Sigmoid colon (tissue), 4 donors: ENCODE measurements around the gene GATA1.

Experiments used
- EP300 ChIP-seq, 4 donors: sonication (generic); formaldehyde crosslinking; IDR thresholded peaks; one replicate each; pipeline ENCODE4 v1.6.1; 2017; ENCODE audit warnings: antibody characterized with exemption in 4 of 4
- POLR2AphosphoS5 ChIP-seq, 4 donors: sonication (generic); formaldehyde crosslinking; IDR thresholded peaks; one replicate each; pipeline ENCODE4 v1.6.1; 2017; ENCODE audit warnings: antibody characterized with exemption in 4 of 4
- TF ChIP-seq, protein P1 (sequence below), 4 experiments: fragments of 450-650 bp in 3 of 4; fragments of 200-600 bp in 1 of 4; IDR thresholded peaks; one replicate each; pipeline ENCODE4 v1.5.1; 2016 to 2019; ENCODE audit warnings: antibody characterized with exemption in 4 of 4, mild to moderate bottlenecking in 3 of 4, moderate library complexity in 2 of 4

DNA sequence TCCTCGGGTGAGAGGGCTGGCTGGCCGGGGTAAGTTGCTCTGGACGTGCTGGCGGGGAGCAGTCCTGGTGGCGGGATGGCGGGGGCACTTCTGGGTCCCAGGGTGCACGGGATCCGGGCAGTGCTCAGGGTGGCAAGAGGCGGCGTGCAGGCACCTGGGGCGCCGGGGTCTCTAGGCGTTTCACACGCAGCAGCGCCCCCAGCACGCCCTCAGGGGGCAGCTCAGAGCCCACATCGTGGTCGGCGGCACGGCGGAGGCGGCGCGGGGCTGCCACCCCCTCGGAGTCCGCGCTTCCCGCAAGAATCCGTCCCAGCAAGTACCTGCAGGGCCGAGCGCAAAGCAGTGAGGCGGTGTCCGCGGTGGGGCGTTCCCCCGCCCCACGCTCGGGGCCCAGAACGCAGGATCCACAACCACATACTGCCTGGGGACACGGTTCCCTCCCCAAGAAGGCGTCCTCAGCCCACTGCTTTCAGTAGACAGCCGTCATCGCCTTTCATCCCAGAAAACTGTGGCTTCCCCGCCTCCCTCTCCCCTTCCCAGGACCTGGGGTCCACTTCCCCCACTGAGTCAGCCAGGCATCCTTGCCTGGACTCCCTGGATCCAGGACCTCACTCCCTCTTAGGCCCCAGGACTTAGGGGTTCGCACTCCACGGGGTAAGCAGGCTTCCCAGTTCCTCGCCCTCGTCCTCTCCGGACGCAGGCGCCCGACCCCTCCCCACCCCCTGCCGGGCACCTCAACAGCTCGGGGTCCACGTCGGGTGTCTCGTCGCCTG is 44.9 kb downstream of the GATA1 start:
- TF ChIP-seq, protein P1, sequence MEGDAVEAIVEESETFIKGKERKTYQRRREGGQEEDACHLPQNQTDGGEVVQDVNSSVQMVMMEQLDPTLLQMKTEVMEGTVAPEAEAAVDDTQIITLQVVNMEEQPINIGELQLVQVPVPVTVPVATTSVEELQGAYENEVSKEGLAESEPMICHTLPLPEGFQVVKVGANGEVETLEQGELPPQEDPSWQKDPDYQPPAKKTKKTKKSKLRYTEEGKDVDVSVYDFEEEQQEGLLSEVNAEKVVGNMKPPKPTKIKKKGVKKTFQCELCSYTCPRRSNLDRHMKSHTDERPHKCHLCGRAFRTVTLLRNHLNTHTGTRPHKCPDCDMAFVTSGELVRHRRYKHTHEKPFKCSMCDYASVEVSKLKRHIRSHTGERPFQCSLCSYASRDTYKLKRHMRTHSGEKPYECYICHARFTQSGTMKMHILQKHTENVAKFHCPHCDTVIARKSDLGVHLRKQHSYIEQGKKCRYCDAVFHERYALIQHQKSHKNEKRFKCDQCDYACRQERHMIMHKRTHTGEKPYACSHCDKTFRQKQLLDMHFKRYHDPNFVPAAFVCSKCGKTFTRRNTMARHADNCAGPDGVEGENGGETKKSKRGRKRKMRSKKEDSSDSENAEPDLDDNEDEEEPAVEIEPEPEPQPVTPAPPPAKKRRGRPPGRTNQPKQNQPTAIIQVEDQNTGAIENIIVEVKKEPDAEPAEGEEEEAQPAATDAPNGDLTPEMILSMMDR (IDR thresholded peaks at IDR 0.05): no peak
- TF ChIP-seq EP300 (IDR thresholded peaks at IDR 0.05) (no peak), POLR2AphosphoS5 (IDR thresholded peaks at IDR 0.05) (no peak)
